CD14-positive monocyte (primary cell): Measurements from ENCODE around the gene ACTL7A. TPM values are rescaled to one million over a fixed set of nuclear protein-coding genes. Genes with fewer than 3 reads are reported as not detected.

Experiments
- DNase-seq, 3 donors: peaks; one replicate each; pipeline ENCODE4 v3.0.0-alpha.2; 2011 to 2022
- H2AFZ ChIP-seq: 2 replicates; pipeline ENCODE4 v1.6.0; 2012; ENCODE audit warnings: mild to moderate bottlenecking, low read depth, low read length, inconsistent platforms; ENCODE audit not compliant: insufficient read depth, poor library complexity, severe bottlenecking
- H3K27ac ChIP-seq, 2 donors: 1 replicate in 1 of 2; 2 replicates in 1 of 2; pipeline ENCODE4 v1.5.1; 2012 to 2013; ENCODE audit warnings: low read length in 2 of 2, control low read depth in 1 of 2, inconsistent platforms in 1 of 2, low read depth in 1 of 2, mild to moderate bottlenecking in 1 of 2
- H3K27me3 ChIP-seq, 2 donors: one replicate each; pipeline versions ENCODE4 v1.6.0 to v1.6.1; 2011 to 2013; ENCODE audit warnings: low read length in 2 of 2; ENCODE audit not compliant: control insufficient read depth in 2 of 2, insufficient read depth in 2 of 2
- H3K36me3 ChIP-seq, 2 donors: replicated peaks in 1 of 2; 1 replicate in 1 of 2; 2 replicates in 1 of 2; pipeline versions ENCODE4 v1.5.1 to v1.6.1; 2012 to 2013; ENCODE audit warnings: low read length in 2 of 2, control low read depth in 1 of 2, inconsistent platforms in 1 of 2, mild to moderate bottlenecking in 1 of 2; ENCODE audit not compliant: insufficient read depth in 2 of 2, control insufficient read depth in 1 of 2
- H3K4me1 ChIP-seq, 2 donors: 1 replicate in 1 of 2; 2 replicates in 1 of 2; pipeline versions ENCODE4 v1.5.1 to v1.6.1; 2012 to 2013; ENCODE audit warnings: low read length in 2 of 2, control low read depth in 1 of 2, inconsistent platforms in 1 of 2, mild to moderate bottlenecking in 1 of 2, moderate library complexity in 1 of 2; ENCODE audit not compliant: insufficient read depth in 2 of 2, control insufficient read depth in 1 of 2
- H3K4me2 ChIP-seq: replicated peaks from 2 replicates; pipeline ENCODE3; 2012; ENCODE audit warnings: low read length, moderate library complexity, mild to moderate bottlenecking; ENCODE audit not compliant: poor library complexity, severe bottlenecking; ENCODE audit errors: extremely low read depth
- H3K4me3 ChIP-seq, 3 experiments: fragments of 200-600 bp in 1 of 3; sonication (generic) in 1 of 3; replicated peaks in 1 of 3; 1 replicate in 2 of 3; 2 replicates in 1 of 3; pipeline ENCODE4 v1.5.1; 2011 to 2013; ENCODE audit warnings: low read length in 3 of 3, mild to moderate bottlenecking in 3 of 3, control low read depth in 2 of 3, low read depth in 2 of 3, inconsistent platforms in 1 of 3, moderate library complexity in 1 of 3
- H3K79me2 ChIP-seq: 2 replicates; pipeline ENCODE4 v1.6.0; 2012; ENCODE audit warnings: mild to moderate bottlenecking, control low read depth, inconsistent platforms, low read length, moderate library complexity; ENCODE audit not compliant: insufficient read depth
- H3K9ac ChIP-seq: 2 replicates; pipeline ENCODE4 v1.6.0; 2017; ENCODE audit warnings: low read length, mild to moderate bottlenecking; ENCODE audit not compliant: insufficient read depth, poor library complexity, severe bottlenecking
- H3K9me3 ChIP-seq, 2 donors: replicated peaks in 1 of 2; 1 replicate in 1 of 2; 2 replicates in 1 of 2; pipeline versions ENCODE4 v1.5.1 to v1.6.1; 2012 to 2013; ENCODE audit warnings: low read length in 2 of 2, control low read depth in 1 of 2; ENCODE audit not compliant: control insufficient read depth in 1 of 2, insufficient read depth in 1 of 2
- H4K20me1 ChIP-seq: 2 replicates; pipeline ENCODE4 v1.6.0; 2012; ENCODE audit warnings: mild to moderate bottlenecking, low read length, control low read depth, moderate library complexity; ENCODE audit not compliant: insufficient read depth
- H3K27ac Mint-ChIP-seq, 7 donors: one replicate each; pipeline ENCODE4 v1.8.0; 2020; ENCODE audit warnings: mild to moderate bottlenecking in 7 of 7, mixed read lengths in 7 of 7, moderate library complexity in 6 of 7, inconsistent platforms in 2 of 7
- H3K27me3 Mint-ChIP-seq, 3 donors: one replicate each; pipeline ENCODE4 v1.8.0; 2021 to 2022; ENCODE audit warnings: low read depth in 3 of 3, mild to moderate bottlenecking in 3 of 3, mixed read lengths in 3 of 3, moderate library complexity in 3 of 3, inconsistent platforms in 1 of 3
- H3K36me3 Mint-ChIP-seq, 2 donors: one replicate each; pipeline ENCODE4 v1.8.0; 2020; ENCODE audit warnings: mixed read lengths in 2 of 2, inconsistent platforms in 1 of 2, mild to moderate bottlenecking in 1 of 2
- H3K4me1 Mint-ChIP-seq: one replicate; pipeline ENCODE4 v1.8.0; 2020; ENCODE audit warnings: mild to moderate bottlenecking, mixed read lengths
- H3K4me3 Mint-ChIP-seq, 2 donors: one replicate each; pipeline ENCODE4 v1.8.0; 2020; ENCODE audit warnings: mild to moderate bottlenecking in 2 of 2, mixed read lengths in 2 of 2, moderate library complexity in 1 of 2
- H3K9me3 Mint-ChIP-seq, 7 donors: one replicate each; pipeline ENCODE4 v1.8.0; 2020 to 2022; ENCODE audit warnings: mixed read lengths in 7 of 7, mild to moderate bottlenecking in 6 of 7, moderate library complexity in 6 of 7, inconsistent platforms in 2 of 7
- CTCF ChIP-seq: fragments of 200-600 bp; IDR thresholded peaks from one replicate; pipeline ENCODE4 v1.8.0; 2022; ENCODE audit warnings: antibody characterized with exemption, mild to moderate bottlenecking
- WGBS: methylation state at CpG from one replicate; pipeline ENCODE4 v1.1.5; 2013; ENCODE audit warnings: missing lambda C conversion rate; ENCODE audit not compliant: insufficient coverage; 5-methylcytosine and 5-hydroxymethylcytosine counted together
- intact Hi-C, 2 donors: fragments of 100-400 bp; cut with micrococcal nuclease; formaldehyde crosslinking; loops; one replicate each; pipeline versions ENCODE4 v1.15.0 to v1.15.1; 2023
- polyA plus RNA-seq, 3 donors: library from polyadenylated mRNA; depleted of rRNA in 1 of 3; unstranded in 2 of 3; stranded (reverse) in 1 of 3; fragments of 300-500 nt in 2 of 3; fragments of >200 nt in 1 of 3; fragmentation: Illumina TruSeq in 2 of 3; gene quantifications; 1 replicate in 2 of 3; 2 replicates in 1 of 3; pipeline ENCODE4 v1.2.3, GENCODE V29; 2012 to 2021

ACTL7A gene
- polyA plus RNA-seq, 3 donors, result not detected

GRCh38 chr9:108880738-108881316 is 18.8 kb downstream of the ACTL7A start:
- no peaks in the 10 kb centered on the region for H3K4me1 ChIP-seq
- Mint-ChIP-seq H3K4me3 (no peak overlapping the region), H3K27me3 (no peaks in the 10 kb centered on the region), H3K36me3 (peaks cover 59 to 79% of the 10 kb centered on the region in 2 donors), H3K27ac (no peak overlapping the region), H3K9me3 (no peaks in the 10 kb centered on the region), H3K4me1 (peaks cover 3% of the 10 kb centered on the region)
- no peak overlapping the region for H3K4me3 ChIP-seq
- H3K27me3 ChIP-seq, result no peaks in the 10 kb centered on the region
- no peak for TF ChIP-seq CTCF
- no peak overlapping the region for H3K9ac ChIP-seq
- no peaks in the 10 kb centered on the region for H4K20me1 ChIP-seq
- H3K4me2 ChIP-seq, result no peak overlapping the region
- H3K36me3 ChIP-seq, result peaks cover 42 to 83% of the 10 kb centered on the region in 2 donors
- no peak overlapping the region for H3K27ac ChIP-seq
- no CpG with 5 or more reads among the region's 3 CpGs for whole genome bisulfite sequencing
- DNase-seq, result no peak
- intact Hi-C loops, result no loop called here
- no peaks in the 10 kb centered on the region for H3K79me2 ChIP-seq
- no peaks in the 10 kb centered on the region for H3K9me3 ChIP-seq
- H2AFZ ChIP-seq, result no peak overlapping the region

- DNase-seq, result no peak
- peak overlapping the region in 1 of 7 donors; percentile 58 for H3K27ac Mint-ChIP-seq
- H3K9ac ChIP-seq, result no peak overlapping the region
- TF ChIP-seq CTCF, result no peak
- H3K9me3 Mint-ChIP-seq, result no peaks in the 10 kb centered on the region
- peaks cover 36 to 73% of the 10 kb centered on the region in 2 donors for H3K36me3 ChIP-seq
- H3K79me2 ChIP-seq, result no peaks in the 10 kb centered on the region
- no peak overlapping the region for H3K27ac ChIP-seq
- peaks cover 56 to 72% of the 10 kb centered on the region in 2 donors for H3K36me3 Mint-ChIP-seq
- H3K27me3 Mint-ChIP-seq, result no peaks in the 10 kb centered on the region
- H3K4me3 Mint-ChIP-seq, result no peak overlapping the region
- intact Hi-C loops, result no loop called here
- no peaks in the 10 kb centered on the region for H3K9me3 ChIP-seq
- H3K4me1 ChIP-seq, result no peaks in the 10 kb centered on the region
- 100% methylated on average over 2 of the region's 6 CpGs for WGBS
- H3K27me3 ChIP-seq, result no peaks in the 10 kb centered on the region
- peaks cover 6% of the 10 kb centered on the region for H3K4me1 Mint-ChIP-seq
- no peak overlapping the region for H3K4me2 ChIP-seq
- H4K20me1 ChIP-seq, result no peaks in the 10 kb centered on the region
- H2AFZ ChIP-seq, result no peak overlapping the region
- H3K4me3 ChIP-seq, result no peak overlapping the region
Measured at GRCh38 chr9:108882052-108882888, 20.2 kb downstream of the ACTL7A start.
